ENCODE results near the gene TBC1D1. TPM values are rescaled to one million over a fixed set of nuclear protein-coding genes. Genes with fewer than 3 reads are reported as not detected.

Gene TBC1D1
- polyA plus RNA-seq, 3 donors: 23.3 to 70.0 (median 31.5) TPM

DNA sequence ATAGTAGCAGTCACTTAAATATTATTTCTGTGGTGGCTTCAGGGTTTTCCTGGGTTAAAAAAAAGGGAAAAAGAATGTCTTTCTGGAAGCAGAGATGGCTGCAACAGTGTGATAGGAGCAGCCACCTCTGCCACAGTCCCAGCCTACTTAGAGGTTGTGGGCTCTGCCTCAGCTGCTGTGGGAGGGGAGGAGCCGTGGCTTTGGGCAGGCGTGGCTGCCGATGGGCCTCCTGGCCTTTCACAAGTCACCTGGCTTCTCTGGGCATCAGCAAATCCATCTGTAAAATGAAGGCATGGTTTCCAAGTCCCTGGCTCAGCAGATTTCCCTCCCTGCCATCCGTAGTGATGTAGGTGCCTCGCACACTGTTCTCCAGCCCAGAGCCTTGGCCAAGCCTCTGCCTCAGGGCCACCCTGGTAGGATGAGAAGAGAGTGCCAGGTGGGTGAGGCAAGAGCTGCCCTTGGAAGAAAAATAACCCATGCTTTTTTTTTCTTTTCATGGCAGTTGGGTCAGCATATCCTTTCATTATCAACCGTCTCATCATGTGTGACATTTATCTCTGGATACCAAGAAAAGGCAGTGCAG is 135.4 kb downstream of the TBC1D1 start:
- H3K27me3 ChIP-seq (ENCODE audit: control insufficient read depth in 2 of 2, insufficient read depth in 2 of 2, low read length in 2 of 2): no peaks in the 10 kb centered on the region
- H3K27ac ChIP-seq (ENCODE audit: low read depth in 1 of 2, low read length in 2 of 2): peak overlapping the region in 1 of 2 donors; percentile 27
- no peak overlapping the region for H3K9ac ChIP-seq (ENCODE audit: insufficient read depth, low read length, poor library complexity, severe bottlenecking)
- no peaks in the 10 kb centered on the region for H4K20me1 ChIP-seq (ENCODE audit: insufficient read depth, low read length)
- peaks cover 24% of the 10 kb centered on the region for H3K4me1 Mint-ChIP-seq
- H3K4me3 ChIP-seq (replicated peaks in 1 of 3; ENCODE audit: low read depth in 2 of 3, low read length in 3 of 3): no peak overlapping the region
- 83% methylated on average over 4 of the region's 6 CpGs for WGBS (ENCODE audit: insufficient coverage)
- H3K4me2 ChIP-seq (replicated peaks; ENCODE audit: extremely low read depth, low read length, poor library complexity, severe bottlenecking): no peak overlapping the region
- H3K79me2 ChIP-seq (ENCODE audit: insufficient read depth, low read length): peaks cover 25% of the 10 kb centered on the region
- TF ChIP-seq, protein P1, sequence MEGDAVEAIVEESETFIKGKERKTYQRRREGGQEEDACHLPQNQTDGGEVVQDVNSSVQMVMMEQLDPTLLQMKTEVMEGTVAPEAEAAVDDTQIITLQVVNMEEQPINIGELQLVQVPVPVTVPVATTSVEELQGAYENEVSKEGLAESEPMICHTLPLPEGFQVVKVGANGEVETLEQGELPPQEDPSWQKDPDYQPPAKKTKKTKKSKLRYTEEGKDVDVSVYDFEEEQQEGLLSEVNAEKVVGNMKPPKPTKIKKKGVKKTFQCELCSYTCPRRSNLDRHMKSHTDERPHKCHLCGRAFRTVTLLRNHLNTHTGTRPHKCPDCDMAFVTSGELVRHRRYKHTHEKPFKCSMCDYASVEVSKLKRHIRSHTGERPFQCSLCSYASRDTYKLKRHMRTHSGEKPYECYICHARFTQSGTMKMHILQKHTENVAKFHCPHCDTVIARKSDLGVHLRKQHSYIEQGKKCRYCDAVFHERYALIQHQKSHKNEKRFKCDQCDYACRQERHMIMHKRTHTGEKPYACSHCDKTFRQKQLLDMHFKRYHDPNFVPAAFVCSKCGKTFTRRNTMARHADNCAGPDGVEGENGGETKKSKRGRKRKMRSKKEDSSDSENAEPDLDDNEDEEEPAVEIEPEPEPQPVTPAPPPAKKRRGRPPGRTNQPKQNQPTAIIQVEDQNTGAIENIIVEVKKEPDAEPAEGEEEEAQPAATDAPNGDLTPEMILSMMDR (IDR thresholded peaks at IDR 0.05): no peak
- H3K4me1 ChIP-seq (ENCODE audit: control insufficient read depth in 1 of 2, insufficient read depth in 2 of 2, low read length in 2 of 2): peaks cover 10 to 16% of the 10 kb centered on the region in 2 donors
- no peak overlapping the region for H3K4me3 Mint-ChIP-seq
- H3K27me3 Mint-ChIP-seq (ENCODE audit: low read depth in 3 of 3): peaks cover 0 to 2% (median 0%) of the 10 kb centered on the region in 3 donors
- H3K9me3 ChIP-seq (replicated peaks in 1 of 2; ENCODE audit: control insufficient read depth in 1 of 2, insufficient read depth in 1 of 2, low read length in 2 of 2): no peaks in the 10 kb centered on the region
- intact Hi-C loops (cut with micrococcal nuclease): no loop called here
- H3K27ac Mint-ChIP-seq: no peak overlapping the region
- no peak for DNase-seq
- H3K36me3 ChIP-seq (replicated peaks in 1 of 2; ENCODE audit: control insufficient read depth in 1 of 2, insufficient read depth in 2 of 2, low read length in 2 of 2): peaks cover 60 to 83% of the 10 kb centered on the region in 2 donors
- no peak overlapping the region for H2AFZ ChIP-seq (ENCODE audit: insufficient read depth, low read depth, low read length, poor library complexity, severe bottlenecking)
- no peaks in the 10 kb centered on the region for H3K9me3 Mint-ChIP-seq
- H3K36me3 Mint-ChIP-seq: peaks cover 69 to 85% of the 10 kb centered on the region in 2 donors

DNA sequence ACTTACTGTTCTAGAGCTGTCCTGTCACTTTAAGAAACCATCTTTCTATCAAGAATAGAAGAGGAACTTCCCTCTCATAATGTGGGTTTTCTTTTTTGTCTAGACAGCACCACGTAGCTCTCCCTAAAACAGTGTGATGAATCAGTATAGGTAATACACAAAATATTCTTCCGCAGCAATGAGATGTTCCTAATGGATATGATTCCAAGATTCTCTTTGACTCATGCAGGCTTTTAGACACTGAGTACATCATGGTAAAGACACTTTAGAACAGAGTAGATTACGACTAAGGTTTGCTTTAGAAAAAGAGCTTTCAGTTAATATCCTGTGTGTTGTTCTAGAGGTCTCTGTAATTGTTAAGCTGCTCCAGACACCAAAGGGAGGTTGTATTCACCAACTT is 139.1 kb downstream of the TBC1D1 start:
- Mint-ChIP-seq H3K4me1 (peaks cover 4% of the 10 kb centered on the region), H3K27ac (peak overlapping the region in 2 of 7 donors; percentile 38 to 66), H3K36me3 (peaks cover 63 to 91% of the 10 kb centered on the region in 2 donors), H3K4me3 (no peak overlapping the region), H3K9me3 (no peaks in the 10 kb centered on the region), H3K27me3 (ENCODE audit: low read depth in 3 of 3) (no peaks in the 10 kb centered on the region)
- no peaks in the 10 kb centered on the region for H3K27me3 ChIP-seq (ENCODE audit: control insufficient read depth in 2 of 2, insufficient read depth in 2 of 2, low read length in 2 of 2)
- no peaks in the 10 kb centered on the region for H3K9me3 ChIP-seq (replicated peaks in 1 of 2; ENCODE audit: control insufficient read depth in 1 of 2, insufficient read depth in 1 of 2, low read length in 2 of 2)
- peaks cover 18% of the 10 kb centered on the region for H3K79me2 ChIP-seq (ENCODE audit: insufficient read depth, low read length)
- no peak overlapping the region for H3K4me2 ChIP-seq (replicated peaks; ENCODE audit: extremely low read depth, low read length, poor library complexity, severe bottlenecking)
- H2AFZ ChIP-seq (ENCODE audit: insufficient read depth, low read depth, low read length, poor library complexity, severe bottlenecking): no peak overlapping the region
- WGBS (ENCODE audit: insufficient coverage): no CpG with 5 or more reads among the region's 3 CpGs
- H3K36me3 ChIP-seq (replicated peaks in 1 of 2; ENCODE audit: control insufficient read depth in 1 of 2, insufficient read depth in 2 of 2, low read length in 2 of 2): peaks cover 67 to 100% of the 10 kb centered on the region in 2 donors
- intact Hi-C loops (cut with micrococcal nuclease): loop anchor here in 1 of 2 donors (10.0 kb wide), 1 partner anchor 55 kb away; no protein-coding TSS in a partner anchor
- no peak for DNase-seq
- H3K4me3 ChIP-seq (replicated peaks in 1 of 3; ENCODE audit: low read depth in 2 of 3, low read length in 3 of 3): no peak overlapping the region
- TF ChIP-seq, protein P1 (IDR thresholded peaks at IDR 0.05): no peak
- no peaks in the 10 kb centered on the region for H4K20me1 ChIP-seq (ENCODE audit: insufficient read depth, low read length)
- peak overlapping the region in 1 of 2 donors; percentile 6 for H3K27ac ChIP-seq (ENCODE audit: low read depth in 1 of 2, low read length in 2 of 2)
- no peaks in the 10 kb centered on the region for H3K4me1 ChIP-seq (ENCODE audit: control insufficient read depth in 1 of 2, insufficient read depth in 2 of 2, low read length in 2 of 2)
- no peak overlapping the region for H3K9ac ChIP-seq (ENCODE audit: insufficient read depth, low read length, poor library complexity, severe bottlenecking)

Measured in CD14-positive monocyte (primary cell).